ENCODE data around the gene POLG.
A peak's percentile ranks its signal among the peaks of the same experiment; 100 is the strongest.

Gene POLG

DNA sequence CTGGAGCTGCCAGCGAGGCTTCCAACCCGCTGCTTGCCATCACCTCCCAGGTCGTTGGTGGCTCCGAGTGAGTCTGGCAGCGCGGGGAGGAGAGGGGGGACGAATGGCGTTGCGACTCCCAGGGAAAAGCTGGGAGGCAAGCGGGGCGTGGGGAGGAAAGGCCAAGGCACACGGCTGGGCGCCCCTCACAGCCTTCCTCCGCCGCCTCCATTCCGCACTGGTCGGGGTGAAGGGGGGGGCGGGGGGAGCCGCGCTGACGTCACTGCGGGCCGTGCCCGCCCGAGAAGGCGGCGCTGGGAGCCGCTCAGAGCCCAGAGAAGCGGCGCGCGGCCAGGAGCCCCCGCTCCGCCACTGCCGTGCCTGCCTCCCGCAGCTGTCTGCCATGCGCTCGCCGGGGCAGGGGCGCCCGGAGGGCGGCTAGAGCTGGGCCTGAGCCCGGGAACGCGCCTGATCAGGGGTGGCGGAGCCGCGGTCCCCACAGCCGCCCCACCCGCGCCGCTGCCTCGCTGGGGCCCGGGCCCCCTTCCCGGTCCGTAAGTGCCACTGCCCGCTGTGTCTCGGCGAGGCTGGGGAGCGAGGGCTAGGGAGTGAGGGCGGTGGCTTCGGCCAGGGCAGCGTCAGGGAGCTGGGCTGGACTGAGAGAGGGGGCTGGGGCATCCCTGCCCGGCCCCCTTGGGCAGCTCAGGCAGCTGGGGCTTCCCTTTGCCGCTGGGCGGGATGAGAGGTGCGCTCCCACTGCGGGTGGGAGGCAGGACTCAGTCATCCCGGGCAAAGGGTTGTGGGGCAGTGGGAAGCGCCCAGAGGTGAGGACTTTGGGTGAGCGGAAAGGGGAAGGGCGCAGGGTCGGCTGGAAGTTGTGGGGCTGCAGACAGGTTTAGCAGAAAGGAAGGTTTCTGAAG, 27.8 kb upstream of the POLG start (continued):
- TF ChIP-seq ZNF530 (tag by site-specific recombination; IDR thresholded peaks at IDR 0.05; ENCODE audit: low read depth) = no peak
- TF ChIP-seq, protein P1, sequence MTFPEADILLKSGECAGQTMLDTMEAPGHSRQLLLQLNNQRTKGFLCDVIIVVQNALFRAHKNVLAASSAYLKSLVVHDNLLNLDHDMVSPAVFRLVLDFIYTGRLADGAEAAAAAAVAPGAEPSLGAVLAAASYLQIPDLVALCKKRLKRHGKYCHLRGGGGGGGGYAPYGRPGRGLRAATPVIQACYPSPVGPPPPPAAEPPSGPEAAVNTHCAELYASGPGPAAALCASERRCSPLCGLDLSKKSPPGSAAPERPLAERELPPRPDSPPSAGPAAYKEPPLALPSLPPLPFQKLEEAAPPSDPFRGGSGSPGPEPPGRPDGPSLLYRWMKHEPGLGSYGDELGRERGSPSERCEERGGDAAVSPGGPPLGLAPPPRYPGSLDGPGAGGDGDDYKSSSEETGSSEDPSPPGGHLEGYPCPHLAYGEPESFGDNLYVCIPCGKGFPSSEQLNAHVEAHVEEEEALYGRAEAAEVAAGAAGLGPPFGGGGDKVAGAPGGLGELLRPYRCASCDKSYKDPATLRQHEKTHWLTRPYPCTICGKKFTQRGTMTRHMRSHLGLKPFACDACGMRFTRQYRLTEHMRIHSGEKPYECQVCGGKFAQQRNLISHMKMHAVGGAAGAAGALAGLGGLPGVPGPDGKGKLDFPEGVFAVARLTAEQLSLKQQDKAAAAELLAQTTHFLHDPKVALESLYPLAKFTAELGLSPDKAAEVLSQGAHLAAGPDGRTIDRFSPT (tag by site-specific recombination; IDR thresholded peaks at IDR 0.05) = no peak
- TF ChIP-seq, protein P2, sequence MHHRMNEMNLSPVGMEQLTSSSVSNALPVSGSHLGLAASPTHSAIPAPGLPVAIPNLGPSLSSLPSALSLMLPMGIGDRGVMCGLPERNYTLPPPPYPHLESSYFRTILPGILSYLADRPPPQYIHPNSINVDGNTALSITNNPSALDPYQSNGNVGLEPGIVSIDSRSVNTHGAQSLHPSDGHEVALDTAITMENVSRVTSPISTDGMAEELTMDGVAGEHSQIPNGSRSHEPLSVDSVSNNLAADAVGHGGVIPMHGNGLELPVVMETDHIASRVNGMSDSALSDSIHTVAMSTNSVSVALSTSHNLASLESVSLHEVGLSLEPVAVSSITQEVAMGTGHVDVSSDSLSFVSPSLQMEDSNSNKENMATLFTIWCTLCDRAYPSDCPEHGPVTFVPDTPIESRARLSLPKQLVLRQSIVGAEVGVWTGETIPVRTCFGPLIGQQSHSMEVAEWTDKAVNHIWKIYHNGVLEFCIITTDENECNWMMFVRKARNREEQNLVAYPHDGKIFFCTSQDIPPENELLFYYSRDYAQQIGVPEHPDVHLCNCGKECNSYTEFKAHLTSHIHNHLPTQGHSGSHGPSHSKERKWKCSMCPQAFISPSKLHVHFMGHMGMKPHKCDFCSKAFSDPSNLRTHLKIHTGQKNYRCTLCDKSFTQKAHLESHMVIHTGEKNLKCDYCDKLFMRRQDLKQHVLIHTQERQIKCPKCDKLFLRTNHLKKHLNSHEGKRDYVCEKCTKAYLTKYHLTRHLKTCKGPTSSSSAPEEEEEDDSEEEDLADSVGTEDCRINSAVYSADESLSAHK (tag by site-specific recombination; IDR thresholded peaks at IDR 0.05) = no peak
- TF ChIP-seq ZNF354C (tag by site-specific recombination; IDR thresholded peaks at IDR 0.05; ENCODE audit: borderline replicate concordance, low read depth) = no peak
- no peak for TF ChIP-seq ZBTB1 (tag by site-specific recombination; IDR thresholded peaks at IDR 0.05)
- TF ChIP-seq, protein P3, sequence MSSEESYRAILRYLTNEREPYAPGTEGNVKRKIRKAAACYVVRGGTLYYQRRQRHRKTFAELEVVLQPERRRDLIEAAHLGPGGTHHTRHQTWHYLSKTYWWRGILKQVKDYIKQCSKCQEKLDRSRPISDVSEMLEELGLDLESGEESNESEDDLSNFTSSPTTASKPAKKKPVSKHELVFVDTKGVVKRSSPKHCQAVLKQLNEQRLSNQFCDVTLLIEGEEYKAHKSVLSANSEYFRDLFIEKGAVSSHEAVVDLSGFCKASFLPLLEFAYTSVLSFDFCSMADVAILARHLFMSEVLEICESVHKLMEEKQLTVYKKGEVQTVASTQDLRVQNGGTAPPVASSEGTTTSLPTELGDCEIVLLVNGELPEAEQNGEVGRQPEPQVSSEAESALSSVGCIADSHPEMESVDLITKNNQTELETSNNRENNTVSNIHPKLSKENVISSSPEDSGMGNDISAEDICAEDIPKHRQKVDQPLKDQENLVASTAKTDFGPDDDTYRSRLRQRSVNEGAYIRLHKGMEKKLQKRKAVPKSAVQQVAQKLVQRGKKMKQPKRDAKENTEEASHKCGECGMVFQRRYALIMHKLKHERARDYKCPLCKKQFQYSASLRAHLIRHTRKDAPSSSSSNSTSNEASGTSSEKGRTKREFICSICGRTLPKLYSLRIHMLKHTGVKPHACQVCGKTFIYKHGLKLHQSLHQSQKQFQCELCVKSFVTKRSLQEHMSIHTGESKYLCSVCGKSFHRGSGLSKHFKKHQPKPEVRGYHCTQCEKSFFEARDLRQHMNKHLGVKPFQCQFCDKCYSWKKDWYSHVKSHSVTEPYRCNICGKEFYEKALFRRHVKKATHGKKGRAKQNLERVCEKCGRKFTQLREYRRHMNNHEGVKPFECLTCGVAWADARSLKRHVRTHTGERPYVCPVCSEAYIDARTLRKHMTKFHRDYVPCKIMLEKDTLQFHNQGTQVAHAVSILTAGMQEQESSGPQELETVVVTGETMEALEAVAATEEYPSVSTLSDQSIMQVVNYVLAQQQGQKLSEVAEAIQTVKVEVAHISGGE (tag by site-specific recombination; conservative IDR thresholded peaks at IDR 0.05; ENCODE audit: low read depth) = peak; percentile 56
- TF ChIP-seq, protein P4, sequence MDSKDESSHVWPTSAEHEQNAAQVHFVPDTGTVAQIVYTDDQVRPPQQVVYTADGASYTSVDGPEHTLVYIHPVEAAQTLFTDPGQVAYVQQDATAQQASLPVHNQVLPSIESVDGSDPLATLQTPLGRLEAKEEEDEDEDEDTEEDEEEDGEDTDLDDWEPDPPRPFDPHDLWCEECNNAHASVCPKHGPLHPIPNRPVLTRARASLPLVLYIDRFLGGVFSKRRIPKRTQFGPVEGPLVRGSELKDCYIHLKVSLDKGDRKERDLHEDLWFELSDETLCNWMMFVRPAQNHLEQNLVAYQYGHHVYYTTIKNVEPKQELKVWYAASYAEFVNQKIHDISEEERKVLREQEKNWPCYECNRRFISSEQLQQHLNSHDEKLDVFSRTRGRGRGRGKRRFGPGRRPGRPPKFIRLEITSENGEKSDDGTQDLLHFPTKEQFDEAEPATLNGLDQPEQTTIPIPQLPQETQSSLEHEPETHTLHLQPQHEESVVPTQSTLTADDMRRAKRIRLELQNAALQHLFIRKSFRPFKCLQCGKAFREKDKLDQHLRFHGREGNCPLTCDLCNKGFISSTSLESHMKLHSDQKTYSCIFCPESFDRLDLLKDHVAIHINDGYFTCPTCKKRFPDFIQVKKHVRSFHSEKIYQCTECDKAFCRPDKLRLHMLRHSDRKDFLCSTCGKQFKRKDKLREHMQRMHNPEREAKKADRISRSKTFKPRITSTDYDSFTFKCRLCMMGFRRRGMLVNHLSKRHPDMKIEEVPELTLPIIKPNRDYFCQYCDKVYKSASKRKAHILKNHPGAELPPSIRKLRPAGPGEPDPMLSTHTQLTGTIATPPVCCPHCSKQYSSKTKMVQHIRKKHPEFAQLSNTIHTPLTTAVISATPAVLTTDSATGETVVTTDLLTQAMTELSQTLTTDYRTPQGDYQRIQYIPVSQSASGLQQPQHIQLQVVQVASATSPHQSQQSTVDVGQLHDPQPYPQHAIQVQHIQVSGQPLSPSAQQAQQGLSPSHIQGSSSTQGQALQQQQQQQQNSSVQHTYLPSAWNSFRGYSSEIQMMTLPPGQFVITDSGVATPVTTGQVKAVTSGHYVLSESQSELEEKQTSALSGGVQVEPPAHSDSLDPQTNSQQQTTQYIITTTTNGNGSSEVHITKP (tag by site-specific recombination; IDR thresholded peaks at IDR 0.05) = peak; percentile 66
- no peak for TF ChIP-seq ZNF621 (tag by site-specific recombination; IDR thresholded peaks at IDR 0.05)
- TF ChIP-seq, protein P5, sequence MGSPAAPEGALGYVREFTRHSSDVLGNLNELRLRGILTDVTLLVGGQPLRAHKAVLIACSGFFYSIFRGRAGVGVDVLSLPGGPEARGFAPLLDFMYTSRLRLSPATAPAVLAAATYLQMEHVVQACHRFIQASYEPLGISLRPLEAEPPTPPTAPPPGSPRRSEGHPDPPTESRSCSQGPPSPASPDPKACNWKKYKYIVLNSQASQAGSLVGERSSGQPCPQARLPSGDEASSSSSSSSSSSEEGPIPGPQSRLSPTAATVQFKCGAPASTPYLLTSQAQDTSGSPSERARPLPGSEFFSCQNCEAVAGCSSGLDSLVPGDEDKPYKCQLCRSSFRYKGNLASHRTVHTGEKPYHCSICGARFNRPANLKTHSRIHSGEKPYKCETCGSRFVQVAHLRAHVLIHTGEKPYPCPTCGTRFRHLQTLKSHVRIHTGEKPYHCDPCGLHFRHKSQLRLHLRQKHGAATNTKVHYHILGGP (tag by site-specific recombination; IDR thresholded peaks at IDR 0.05) = no peak
- TF ChIP-seq ZNF677 (tag by site-specific recombination; IDR thresholded peaks at IDR 0.05) = 0 out of 2 replicates have a peak, but pooled peaks have one; percentile 43
- TF ChIP-seq, protein P6, sequence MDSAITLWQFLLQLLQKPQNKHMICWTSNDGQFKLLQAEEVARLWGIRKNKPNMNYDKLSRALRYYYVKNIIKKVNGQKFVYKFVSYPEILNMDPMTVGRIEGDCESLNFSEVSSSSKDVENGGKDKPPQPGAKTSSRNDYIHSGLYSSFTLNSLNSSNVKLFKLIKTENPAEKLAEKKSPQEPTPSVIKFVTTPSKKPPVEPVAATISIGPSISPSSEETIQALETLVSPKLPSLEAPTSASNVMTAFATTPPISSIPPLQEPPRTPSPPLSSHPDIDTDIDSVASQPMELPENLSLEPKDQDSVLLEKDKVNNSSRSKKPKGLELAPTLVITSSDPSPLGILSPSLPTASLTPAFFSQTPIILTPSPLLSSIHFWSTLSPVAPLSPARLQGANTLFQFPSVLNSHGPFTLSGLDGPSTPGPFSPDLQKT (IDR thresholded peaks at IDR 0.05; ENCODE audit: borderline replicate concordance, low read depth, low read length) = no peak
- TF ChIP-seq ZNF274 (IDR thresholded peaks at IDR 0.05; ENCODE audit: low read length) = no peak
- TF ChIP-seq ZNF274 (tag by site-specific recombination; IDR thresholded peaks at IDR 0.05; ENCODE audit: borderline replicate concordance) = no peak
- TF ChIP-seq ZNF292 (tag by site-specific recombination; IDR thresholded peaks at IDR 0.05; ENCODE audit: borderline replicate concordance, low read depth) = no peak
- TF ChIP-seq, protein P7, sequence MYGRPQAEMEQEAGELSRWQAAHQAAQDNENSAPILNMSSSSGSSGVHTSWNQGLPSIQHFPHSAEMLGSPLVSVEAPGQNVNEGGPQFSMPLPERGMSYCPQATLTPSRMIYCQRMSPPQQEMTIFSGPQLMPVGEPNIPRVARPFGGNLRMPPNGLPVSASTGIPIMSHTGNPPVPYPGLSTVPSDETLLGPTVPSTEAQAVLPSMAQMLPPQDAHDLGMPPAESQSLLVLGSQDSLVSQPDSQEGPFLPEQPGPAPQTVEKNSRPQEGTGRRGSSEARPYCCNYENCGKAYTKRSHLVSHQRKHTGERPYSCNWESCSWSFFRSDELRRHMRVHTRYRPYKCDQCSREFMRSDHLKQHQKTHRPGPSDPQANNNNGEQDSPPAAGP (tag by site-specific recombination; IDR thresholded peaks at IDR 0.05) = peak; percentile 65; the same call in 1 of the 2 replicates
- TF ChIP-seq, protein P8, sequence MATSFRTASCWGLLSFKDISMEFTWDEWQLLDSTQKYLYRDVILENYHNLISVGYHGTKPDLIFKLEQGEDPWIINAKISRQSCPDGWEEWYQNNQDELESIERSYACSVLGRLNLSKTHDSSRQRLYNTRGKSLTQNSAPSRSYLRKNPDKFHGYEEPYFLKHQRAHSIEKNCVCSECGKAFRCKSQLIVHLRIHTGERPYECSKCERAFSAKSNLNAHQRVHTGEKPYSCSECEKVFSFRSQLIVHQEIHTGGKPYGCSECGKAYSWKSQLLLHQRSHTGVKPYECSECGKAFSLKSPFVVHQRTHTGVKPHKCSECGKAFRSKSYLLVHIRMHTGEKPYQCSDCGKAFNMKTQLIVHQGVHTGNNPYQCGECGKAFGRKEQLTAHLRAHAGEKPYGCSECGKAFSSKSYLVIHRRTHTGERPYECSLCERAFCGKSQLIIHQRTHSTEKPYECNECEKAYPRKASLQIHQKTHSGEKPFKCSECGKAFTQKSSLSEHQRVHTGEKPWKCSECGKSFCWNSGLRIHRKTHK (tag by site-specific recombination; IDR thresholded peaks at IDR 0.05) = no peak
- TF ChIP-seq ZNF555 (tag by site-specific recombination; conservative IDR thresholded peaks at IDR 0.05) = no peak
- TF ChIP-seq ZNF707 (tag by site-specific recombination; IDR thresholded peaks at IDR 0.05) = no peak
- TF ChIP-seq ZFP3 (tag by site-specific recombination; IDR thresholded peaks at IDR 0.05; ENCODE audit: low read depth) = no peak
